Kidney (tissue), 14 donors: ENCODE measurements around the gene LYST. TPM values are rescaled to one million over a fixed set of nuclear protein-coding genes. Genes with fewer than 3 reads are reported as not detected.

Source experiments
- DNase-seq, 5 donors: peaks; one replicate each; pipeline ENCODE4 v3.0.0-alpha.2; 2013 to 2020
- FAIRE-seq: peaks from 2 replicates; lab custom pipeline; 2012; peaks lifted over from hg19 to GRCh38; lab: Jason Lieb, UNC
- H3K27ac ChIP-seq, 2 donors: one replicate each; pipeline ENCODE4 v1.7.0; 2013; ENCODE audit warnings: low read depth in 2 of 2, low read length in 2 of 2, inconsistent platforms in 1 of 2
- H3K27me3 ChIP-seq: one replicate; pipeline ENCODE4 v1.7.1; 2013; ENCODE audit warnings: low read length, inconsistent platforms; ENCODE audit not compliant: control insufficient read depth, insufficient read depth
- H3K36me3 ChIP-seq, 3 donors: one replicate each; pipeline versions ENCODE4 v1.7.0 to v1.7.1; 2013; ENCODE audit warnings: low read length in 3 of 3, control low read depth in 1 of 3, inconsistent platforms in 1 of 3; ENCODE audit not compliant: insufficient read depth in 3 of 3, control insufficient read depth in 2 of 3
- H3K4me1 ChIP-seq, 3 donors: one replicate each; pipeline versions ENCODE4 v1.7.0 to v1.7.1; 2013; ENCODE audit warnings: low read length in 3 of 3, inconsistent platforms in 1 of 3, low read depth in 1 of 3; ENCODE audit not compliant: control insufficient read depth in 2 of 3, insufficient read depth in 2 of 3
- H3K4me3 ChIP-seq, 3 donors: one replicate each; pipeline versions ENCODE4 v1.7.0 to v1.8.1; 2013; ENCODE audit warnings: low read length in 3 of 3, control low read depth in 1 of 3, inconsistent platforms in 1 of 3
- H3K9ac ChIP-seq, 3 donors: one replicate each; pipeline versions ENCODE4 v1.7.0 to v1.7.1; 2013; ENCODE audit warnings: low read length in 3 of 3, control low read depth in 1 of 3, inconsistent platforms in 1 of 3
- H3K9me3 ChIP-seq, 3 donors: one replicate each; pipeline versions ENCODE4 v1.7.0 to v1.7.1; 2013; ENCODE audit warnings: low read length in 3 of 3, control low read depth in 1 of 3, inconsistent platforms in 1 of 3; ENCODE audit not compliant: control insufficient read depth in 2 of 3, insufficient read depth in 1 of 3
- intact Hi-C: fragments of 100-400 bp; cut with DNase I; formaldehyde crosslinking; loops from one replicate; pipeline ENCODE4 v1.11.1; 2022
- polyA plus RNA-seq: library from polyadenylated mRNA; stranded (reverse); fragments of 350-450 nt; fragmentation: Illumina TruSeq; extraction: RNeasy Lipid Tissue Mini Kit (QIAGEN cat#74804); gene quantifications from one replicate; pipeline ENCODE4 v1.2.3, GENCODE V29; 2014; ENCODE audit warnings: low read depth, low replicate concordance; ENCODE audit not compliant: insufficient read depth
- total RNA-seq: library from RNA; stranded (reverse); fragmentation: NEBNext Ultra II Directional; extraction: Animal tissue kit (Norgen Biotek cat#: 25700); gene quantifications from one replicate; pipeline ENCODE4 v1.2.1, GENCODE V29; 2021
- TF ChIP-seq, protein P1 (sequence below): IDR thresholded peaks from 3 replicates; pipeline ENCODE4 v1.5.1; 2012; ENCODE audit warnings: mild to moderate bottlenecking, moderate library complexity, borderline replicate concordance; ENCODE audit not compliant: insufficient read depth; ENCODE audit errors: extremely low read depth
- donor health status: control.
- donor health status: control.
- donor health status: control.
- donor health status: control.
- donor health status: control.
- donor health status: DM: yes; HTN: yes; CAD: no.
- donor health status: Normal renal cell carcinoma (clear cell type).

LYST gene
- total and polyA plus RNA-seq, 2 donors from 2014 or later = 4.6 to 30.3 TPM

DNA sequence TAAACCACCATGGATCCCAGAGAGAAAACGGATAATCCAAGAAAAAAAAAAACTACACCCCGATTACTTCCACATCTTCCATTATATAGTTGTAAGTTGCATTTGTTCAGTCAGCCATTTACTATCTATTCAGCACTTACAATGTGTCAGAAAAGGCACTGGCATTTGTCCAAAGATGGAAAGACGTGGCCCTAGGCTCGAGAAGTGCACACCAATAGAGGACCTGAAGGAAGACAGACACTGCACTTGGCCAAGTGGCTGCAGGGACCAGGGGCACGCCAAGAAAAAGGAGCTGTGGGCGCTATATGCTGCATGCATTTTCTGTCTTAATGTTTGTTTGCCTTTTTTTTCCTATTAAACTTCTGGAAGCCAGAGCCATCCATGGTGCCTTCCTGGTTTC, 45.2 kb upstream of the LYST start:
- H3K27me3 ChIP-seq = no peaks in the 10 kb centered on the region
- no peak overlapping the region for H3K27ac ChIP-seq
- H3K36me3 ChIP-seq = no peaks in the 10 kb centered on the region
- no peaks in the 10 kb centered on the region for H3K4me1 ChIP-seq
- H3K9ac ChIP-seq = no peak overlapping the region
- no peak for FAIRE-seq
- H3K9me3 ChIP-seq = no peaks in the 10 kb centered on the region
- intact Hi-C loops = no loop called here
- TF ChIP-seq, protein P1, sequence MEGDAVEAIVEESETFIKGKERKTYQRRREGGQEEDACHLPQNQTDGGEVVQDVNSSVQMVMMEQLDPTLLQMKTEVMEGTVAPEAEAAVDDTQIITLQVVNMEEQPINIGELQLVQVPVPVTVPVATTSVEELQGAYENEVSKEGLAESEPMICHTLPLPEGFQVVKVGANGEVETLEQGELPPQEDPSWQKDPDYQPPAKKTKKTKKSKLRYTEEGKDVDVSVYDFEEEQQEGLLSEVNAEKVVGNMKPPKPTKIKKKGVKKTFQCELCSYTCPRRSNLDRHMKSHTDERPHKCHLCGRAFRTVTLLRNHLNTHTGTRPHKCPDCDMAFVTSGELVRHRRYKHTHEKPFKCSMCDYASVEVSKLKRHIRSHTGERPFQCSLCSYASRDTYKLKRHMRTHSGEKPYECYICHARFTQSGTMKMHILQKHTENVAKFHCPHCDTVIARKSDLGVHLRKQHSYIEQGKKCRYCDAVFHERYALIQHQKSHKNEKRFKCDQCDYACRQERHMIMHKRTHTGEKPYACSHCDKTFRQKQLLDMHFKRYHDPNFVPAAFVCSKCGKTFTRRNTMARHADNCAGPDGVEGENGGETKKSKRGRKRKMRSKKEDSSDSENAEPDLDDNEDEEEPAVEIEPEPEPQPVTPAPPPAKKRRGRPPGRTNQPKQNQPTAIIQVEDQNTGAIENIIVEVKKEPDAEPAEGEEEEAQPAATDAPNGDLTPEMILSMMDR = no peak
- no peak for DNase-seq
- H3K4me3 ChIP-seq = no peak overlapping the region

DNA sequence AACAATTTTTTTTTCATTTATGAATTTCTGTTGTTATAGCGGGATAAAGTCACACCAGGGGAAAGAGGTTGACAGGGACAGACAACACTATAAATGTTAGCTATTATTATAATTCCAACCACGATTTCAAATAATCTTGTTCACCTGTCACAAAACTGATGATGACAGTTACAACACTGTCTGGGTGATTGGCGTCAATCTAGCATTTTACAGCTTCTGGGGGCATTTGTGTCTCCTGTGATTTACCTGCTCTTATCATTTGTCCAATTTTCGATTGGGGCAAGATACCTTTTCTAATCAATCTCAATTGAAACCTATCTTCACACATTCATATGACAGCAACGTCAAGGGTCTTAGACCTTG, 44.6 kb upstream of the LYST start:
- intact Hi-C loops = no loop called here
- Histone ChIP-seq H3K36me3 (no peaks in the 10 kb centered on the region), H3K9ac (no peak overlapping the region), H3K27ac (no peak overlapping the region), H3K9me3 (no peaks in the 10 kb centered on the region), H3K4me1 (no peaks in the 10 kb centered on the region), H3K4me3 (no peak overlapping the region), H3K27me3 (no peaks in the 10 kb centered on the region)
- DNase-seq = no peak
- TF ChIP-seq, protein P1 = no peak
- no peak for FAIRE-seq

DNA sequence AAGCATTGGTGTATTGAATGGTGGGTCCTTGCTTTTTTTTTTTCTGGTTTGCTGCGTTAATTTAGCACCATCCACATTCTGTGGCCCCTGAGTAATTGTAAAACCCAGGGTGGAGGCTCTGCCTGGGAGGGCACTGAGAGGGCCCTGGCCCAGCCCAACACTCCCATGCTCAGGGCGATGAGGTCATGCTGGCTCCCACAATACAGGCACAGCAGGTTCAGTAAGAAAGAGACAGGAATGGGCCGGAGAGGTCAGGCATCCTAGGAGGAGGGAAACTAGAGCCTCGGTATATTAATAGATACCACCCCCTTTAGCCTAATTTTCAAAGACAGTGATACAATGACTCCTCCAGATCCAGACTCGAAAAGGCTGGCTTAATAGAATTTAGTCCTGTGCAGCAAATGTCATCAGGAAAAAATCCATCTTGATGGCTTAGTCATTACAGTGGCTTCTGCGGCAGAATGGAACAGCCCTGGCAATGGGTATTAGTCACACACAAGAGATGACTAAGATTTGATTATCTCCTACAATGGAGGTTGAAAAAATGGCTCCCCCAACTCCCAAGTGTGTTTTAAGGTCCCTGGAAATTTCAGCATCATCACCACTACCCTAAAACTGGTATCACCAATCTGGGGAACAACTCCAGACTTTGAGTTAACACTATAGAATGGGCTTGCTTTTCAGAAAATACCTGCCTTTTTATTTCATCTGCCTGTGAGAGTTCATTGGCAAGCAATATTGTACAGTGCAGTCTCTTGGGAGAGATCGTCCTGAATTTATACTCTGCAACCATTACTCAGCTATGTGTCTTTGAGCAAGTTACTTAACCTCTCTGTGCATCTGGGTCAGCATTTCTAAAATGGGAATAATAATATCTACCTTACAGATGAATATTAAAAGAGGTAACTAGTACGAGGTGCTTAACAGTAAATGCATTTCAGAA, 43.9 kb upstream of the LYST start:
- no peaks in the 10 kb centered on the region for H3K27me3 ChIP-seq
- TF ChIP-seq, protein P1 = no peak
- no peak overlapping the region for H3K9ac ChIP-seq
- FAIRE-seq (no peak), DNase-seq (peak in 4 of 5 donors; percentile 35 to 80 (median 53))
- intact Hi-C loops = no loop called here
- no peak overlapping the region for H3K4me3 ChIP-seq
- H3K27ac ChIP-seq = no peak overlapping the region
- no peaks in the 10 kb centered on the region for H3K36me3 ChIP-seq
- no peaks in the 10 kb centered on the region for H3K4me1 ChIP-seq
- H3K9me3 ChIP-seq = no peaks in the 10 kb centered on the region
